ENCODE results near the gene LGALSL.

The LGALSL gene

GRCh38 chr2:64422466-64422865 lies 31.5 kb upstream of the LGALSL start:
- in situ Hi-C loops (cut with HindIII; ENCODE audit: low sequenced_read_pairs), result no loop called here
- H3K4me3 ChIP-seq (ENCODE audit: low read depth, low read length), result no peak overlapping the region
- no peak for TF ChIP-seq CTCF (IDR thresholded peaks at IDR 0.05; ENCODE audit: low read depth, low read length)
- DNase-seq (ENCODE audit: low read depth, low spot score), result no peak

- no peak for TF ChIP-seq CTCF (IDR thresholded peaks at IDR 0.05; ENCODE audit: low read depth, low read length)
- DNase-seq (ENCODE audit: low read depth, low spot score), result no peak
- in situ Hi-C loops (cut with HindIII; ENCODE audit: low sequenced_read_pairs), result no loop called here
Measured at GRCh38 chr2:64423303-64423702, 30.7 kb upstream of the LGALSL start.

GRCh38 chr2:64424416-64424987 lies 29.5 kb upstream of the LGALSL start:
- in situ Hi-C loops (cut with HindIII; ENCODE audit: low sequenced_read_pairs), result no loop called here

More at GRCh38 chr2:64423303-64423702, 30.7 kb upstream of the LGALSL start:
- H3K4me3 ChIP-seq (ENCODE audit: low read depth, low read length), result no peak overlapping the region

GRCh38 chr2:64426183-64426952 lies 27.6 kb upstream of the LGALSL start:
- no peak for DNase-seq (ENCODE audit: low read depth, low spot score)
- in situ Hi-C loops (cut with HindIII; ENCODE audit: low sequenced_read_pairs), result no loop called here
- H3K4me3 ChIP-seq (ENCODE audit: low read depth, low read length), result no peak overlapping the region
- TF ChIP-seq CTCF (IDR thresholded peaks at IDR 0.05; ENCODE audit: low read depth, low read length), result no peak

More at GRCh38 chr2:64424416-64424987, 29.5 kb upstream of the LGALSL start:
- DNase-seq (ENCODE audit: low read depth, low spot score), result no peak
- no peak for TF ChIP-seq CTCF (IDR thresholded peaks at IDR 0.05; ENCODE audit: low read depth, low read length)
- no peak overlapping the region for H3K4me3 ChIP-seq (ENCODE audit: low read depth, low read length)

GRCh38 chr2:64434039-64434657 lies 19.8 kb upstream of the LGALSL start:
- no peak overlapping the region for H3K4me3 ChIP-seq (ENCODE audit: low read depth, low read length)
- in situ Hi-C loops (cut with HindIII; ENCODE audit: low sequenced_read_pairs), result no loop called here
- no peak for TF ChIP-seq CTCF (IDR thresholded peaks at IDR 0.05; ENCODE audit: low read depth, low read length)
- DNase-seq (ENCODE audit: low read depth, low spot score), result no peak

GRCh38 chr2:64437883-64438282 lies 16.1 kb upstream of the LGALSL start:
- DNase-seq (ENCODE audit: low read depth, low spot score), result no peak
- no peak overlapping the region for H3K4me3 ChIP-seq (ENCODE audit: low read depth, low read length)
- no peak for TF ChIP-seq CTCF (IDR thresholded peaks at IDR 0.05; ENCODE audit: low read depth, low read length)
- in situ Hi-C loops (cut with HindIII; ENCODE audit: low sequenced_read_pairs), result no loop called here

Data from astrocyte of the spinal cord (primary cell).